Erythroblast (primary cell): ENCODE results near the gene DHX30.

Source experiments
- DNase-seq, 2 experiments: peaks; one replicate each; lab custom pipeline; 2025; lab: John Stamatoyannopoulos, UW
- GATA1 ChIP-seq: IDR thresholded peaks from 2 replicates; pipeline ENCODE4 v1.6.1; 2011; ENCODE audit warnings: low read depth, mild to moderate bottlenecking, control low read depth, low read length, moderate library complexity
- POLR2A ChIP-seq: IDR thresholded peaks from 2 replicates; pipeline ENCODE4 v1.6.1; 2011; ENCODE audit warnings: mild to moderate bottlenecking, low read length

DHX30 gene

DNA sequence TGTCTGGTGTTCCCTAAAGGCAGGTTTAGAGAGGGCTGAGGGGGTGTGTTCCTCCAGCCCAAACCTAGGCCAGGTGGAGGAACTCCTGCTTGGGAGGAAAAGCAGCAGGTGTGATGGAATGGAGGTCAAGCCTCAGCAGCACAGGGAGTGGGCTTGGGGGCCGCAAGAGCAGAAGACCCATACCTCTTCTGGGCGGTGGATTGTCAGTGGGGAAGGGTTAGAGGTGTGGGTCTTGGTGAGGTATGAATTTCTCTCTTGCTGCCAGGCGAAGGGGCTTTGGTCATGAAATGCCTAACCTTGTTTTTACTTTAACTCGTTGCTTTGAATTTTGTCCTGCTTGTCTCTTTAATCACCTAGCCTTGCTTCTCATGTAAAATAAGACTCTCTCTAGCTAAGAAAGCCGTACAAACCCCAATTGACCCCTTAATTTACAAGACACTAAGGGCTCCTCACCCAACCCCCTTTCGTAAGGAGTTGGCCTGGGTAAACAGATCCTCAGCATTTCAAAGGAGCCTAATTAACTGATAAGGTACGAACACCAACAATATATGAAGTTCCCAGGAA lies 38.9 kb downstream of the DHX30 start:
- no peak for DNase-seq
- TF ChIP-seq POLR2A (no peak), GATA1 (no peak)

DNA sequence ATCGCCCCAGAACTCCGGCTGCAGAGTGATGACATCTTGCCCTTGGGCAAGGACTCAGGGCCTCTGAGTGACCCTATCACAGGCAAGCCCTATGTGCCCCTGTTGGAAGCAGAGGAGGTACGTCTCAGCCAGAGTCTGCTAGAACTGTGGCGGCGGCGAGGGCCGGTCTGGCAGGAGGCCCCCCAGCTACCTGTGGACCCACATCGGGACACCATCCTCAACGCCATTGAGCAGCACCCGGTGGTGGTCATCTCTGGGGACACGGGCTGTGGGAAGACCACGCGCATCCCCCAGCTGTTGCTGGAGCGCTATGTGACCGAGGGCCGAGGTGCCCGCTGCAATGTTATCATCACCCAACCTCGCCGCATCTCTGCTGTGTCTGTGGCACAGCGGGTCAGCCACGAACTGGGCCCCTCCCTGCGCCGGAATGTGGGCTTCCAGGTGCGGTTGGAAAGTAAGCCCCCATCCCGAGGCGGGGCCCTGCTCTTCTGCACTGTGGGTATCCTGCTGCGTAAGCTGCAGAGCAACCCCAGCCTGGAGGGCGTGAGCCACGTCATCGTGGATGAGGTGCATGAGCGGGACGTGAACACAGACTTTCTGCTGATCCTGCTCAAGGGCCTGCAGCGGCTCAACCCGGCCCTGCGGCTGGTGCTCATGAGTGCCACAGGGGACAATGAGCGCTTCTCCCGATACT lies 43.4 kb downstream of the DHX30 start:
- no peak for DNase-seq
- TF ChIP-seq POLR2A (no peak), GATA1 (no peak)

DNA sequence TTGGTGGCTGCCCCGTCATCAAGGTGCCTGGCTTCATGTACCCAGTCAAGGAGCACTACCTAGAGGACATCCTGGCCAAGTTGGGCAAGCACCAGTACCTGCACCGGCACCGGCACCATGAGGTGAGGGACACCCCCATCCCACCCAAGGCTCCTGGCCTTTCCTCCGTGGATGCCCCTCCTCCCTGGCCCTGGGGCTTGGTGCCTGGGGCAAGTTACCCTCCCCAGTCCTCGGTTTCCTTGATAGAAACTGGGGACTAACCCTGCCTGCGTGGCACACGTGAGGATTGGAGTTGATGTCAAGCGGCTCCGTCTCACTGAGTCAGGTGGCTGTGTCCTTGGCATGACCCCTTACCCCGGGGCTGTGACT lies 43.9 kb downstream of the DHX30 start:
- no peak for DNase-seq
- no peak for TF ChIP-seq GATA1

DNA sequence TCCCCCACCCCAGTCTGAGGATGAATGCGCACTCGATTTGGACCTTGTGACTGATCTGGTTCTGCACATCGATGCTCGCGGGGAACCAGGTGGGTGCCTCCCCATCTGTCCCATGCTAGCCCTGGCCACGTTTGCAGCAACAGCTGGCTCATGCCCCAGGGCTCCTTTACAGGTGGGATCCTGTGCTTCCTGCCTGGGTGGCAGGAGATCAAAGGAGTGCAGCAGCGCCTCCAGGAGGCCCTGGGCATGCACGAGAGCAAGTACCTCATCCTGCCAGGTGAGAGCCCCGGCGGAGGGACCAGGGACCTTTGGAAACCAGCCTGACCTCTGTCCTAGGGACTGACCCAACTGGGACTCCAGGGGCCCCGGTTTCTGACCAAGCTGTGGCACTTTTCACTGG lies 44.3 kb downstream of the DHX30 start:
- DNase-seq, result no peak
- TF ChIP-seq GATA1 (no peak), POLR2A (no peak)

DNA sequence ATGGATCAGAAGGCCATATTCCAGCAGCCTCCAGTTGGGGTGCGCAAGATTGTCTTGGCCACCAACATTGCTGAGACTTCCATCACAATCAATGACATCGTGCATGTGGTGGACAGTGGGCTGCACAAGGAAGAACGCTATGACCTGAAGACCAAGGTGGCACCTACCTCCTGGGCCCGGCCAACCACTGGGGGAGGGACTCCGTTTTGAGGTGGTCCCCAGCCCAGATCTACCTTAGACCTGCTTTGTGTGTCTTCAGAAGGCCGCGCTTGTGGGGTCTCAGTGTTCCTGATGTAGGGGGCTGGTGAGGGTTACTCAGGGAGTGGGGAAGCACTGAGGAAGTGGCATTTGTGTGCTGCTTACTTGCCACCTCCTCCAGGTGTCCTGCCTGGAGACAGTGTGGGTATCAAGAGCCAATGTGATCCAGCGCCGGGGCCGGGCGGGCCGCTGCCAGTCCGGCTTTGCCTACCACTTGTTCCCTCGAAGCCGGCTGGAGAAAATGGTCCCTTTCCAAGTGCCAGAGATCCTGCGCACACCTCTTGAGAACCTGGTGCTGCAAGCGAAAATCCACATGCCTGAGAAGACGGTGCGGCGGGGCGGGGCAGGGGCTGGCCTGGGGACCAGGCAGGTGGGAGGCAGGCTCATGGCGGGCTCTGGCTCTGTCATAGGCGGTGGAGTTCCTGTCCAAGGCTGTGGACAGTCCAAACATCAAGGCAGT lies 45.0 kb downstream of the DHX30 start:
- no peak for DNase-seq
- TF ChIP-seq POLR2A (no peak), GATA1 (no peak)

DNA sequence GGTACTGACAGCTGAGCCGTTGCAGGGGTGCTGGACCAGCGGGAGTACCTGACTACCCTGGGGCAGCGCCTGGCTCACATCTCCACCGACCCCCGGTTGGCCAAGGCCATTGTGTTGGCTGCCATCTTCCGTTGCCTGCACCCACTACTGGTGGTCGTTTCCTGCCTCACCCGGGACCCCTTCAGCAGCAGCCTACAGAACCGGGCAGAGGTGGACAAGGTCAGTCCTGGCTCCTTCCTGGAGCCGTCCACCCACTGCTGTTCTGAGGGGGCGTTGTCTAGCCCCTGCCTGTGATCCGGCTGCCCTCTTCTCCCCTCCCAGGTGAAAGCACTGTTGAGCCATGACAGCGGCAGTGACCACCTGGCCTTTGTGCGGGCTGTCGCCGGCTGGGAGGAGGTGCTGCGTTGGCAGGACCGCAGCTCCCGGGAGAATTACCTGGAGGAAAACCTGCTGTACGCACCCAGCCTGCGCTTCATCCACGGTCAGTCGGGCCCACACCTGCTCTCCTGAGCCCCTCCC lies 45.7 kb downstream of the DHX30 start:
- no peak for DNase-seq
- no peak for TF ChIP-seq GATA1
- TF ChIP-seq POLR2A, result no peak

DNA sequence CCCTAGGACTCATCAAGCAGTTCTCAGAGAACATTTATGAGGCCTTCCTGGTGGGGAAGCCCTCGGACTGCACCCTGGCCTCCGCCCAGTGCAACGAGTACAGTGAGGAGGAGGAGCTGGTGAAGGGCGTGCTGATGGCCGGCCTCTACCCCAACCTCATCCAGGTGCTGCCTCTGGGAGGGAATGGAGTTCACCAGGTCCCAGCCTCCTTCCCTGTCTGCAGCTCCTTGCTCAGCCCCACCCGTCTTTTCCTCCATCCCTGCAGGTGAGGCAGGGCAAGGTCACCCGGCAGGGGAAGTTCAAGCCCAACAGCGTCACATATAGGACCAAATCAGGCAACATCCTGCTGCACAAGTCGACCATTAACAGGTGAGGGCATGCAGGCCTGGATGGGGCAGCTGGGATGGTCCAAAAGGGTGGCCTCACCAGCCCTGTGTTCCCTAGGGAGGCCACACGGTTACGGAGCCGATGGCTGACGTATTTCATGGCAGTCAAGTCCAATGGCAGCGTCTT lies 46.3 kb downstream of the DHX30 start:
- no peak for DNase-seq
- TF ChIP-seq GATA1 (no peak), POLR2A (no peak)

DNA sequence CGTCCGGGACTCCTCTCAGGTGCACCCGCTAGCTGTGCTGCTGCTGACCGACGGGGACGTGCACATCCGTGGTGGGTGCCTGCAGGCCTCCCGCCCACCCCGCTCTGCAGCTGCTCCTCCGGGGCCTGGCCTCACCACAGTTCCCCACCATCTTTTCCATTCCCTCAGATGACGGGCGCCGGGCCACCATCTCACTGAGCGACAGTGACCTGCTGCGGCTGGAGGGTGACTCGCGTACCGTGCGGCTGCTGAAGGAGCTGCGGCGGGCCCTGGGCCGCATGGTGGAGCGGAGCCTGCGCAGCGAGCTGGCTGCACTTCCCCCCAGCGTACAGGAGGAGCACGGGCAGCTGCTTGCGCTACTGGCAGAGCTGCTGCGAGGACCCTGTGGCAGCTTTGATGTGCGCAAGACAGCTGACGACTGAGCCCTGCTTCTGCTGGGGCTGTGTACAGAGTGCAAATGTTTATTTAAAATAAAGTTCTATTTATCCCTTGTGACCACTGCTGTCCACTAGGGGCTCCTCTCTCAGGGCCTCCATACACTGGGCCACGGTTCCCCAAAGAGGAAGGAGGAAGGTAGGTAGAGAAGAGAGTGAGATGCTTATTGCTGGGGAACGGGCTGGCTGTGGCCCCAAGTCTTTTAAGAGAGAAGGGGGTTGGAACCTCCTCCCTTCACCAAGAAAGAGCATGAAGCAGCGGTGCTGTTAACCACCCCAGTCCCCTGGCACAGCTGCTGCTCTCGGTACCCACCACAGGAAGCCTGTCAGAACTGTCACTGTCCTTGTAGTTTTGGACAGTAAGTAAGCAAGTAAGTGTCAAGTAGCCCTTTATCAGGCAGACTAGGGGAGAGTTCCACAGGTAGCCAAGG lies 47.0 kb downstream of the DHX30 start:
- TF ChIP-seq GATA1, result no peak
- no peak for TF ChIP-seq POLR2A
- peak; percentile 19 to 20 for DNase-seq

DNA sequence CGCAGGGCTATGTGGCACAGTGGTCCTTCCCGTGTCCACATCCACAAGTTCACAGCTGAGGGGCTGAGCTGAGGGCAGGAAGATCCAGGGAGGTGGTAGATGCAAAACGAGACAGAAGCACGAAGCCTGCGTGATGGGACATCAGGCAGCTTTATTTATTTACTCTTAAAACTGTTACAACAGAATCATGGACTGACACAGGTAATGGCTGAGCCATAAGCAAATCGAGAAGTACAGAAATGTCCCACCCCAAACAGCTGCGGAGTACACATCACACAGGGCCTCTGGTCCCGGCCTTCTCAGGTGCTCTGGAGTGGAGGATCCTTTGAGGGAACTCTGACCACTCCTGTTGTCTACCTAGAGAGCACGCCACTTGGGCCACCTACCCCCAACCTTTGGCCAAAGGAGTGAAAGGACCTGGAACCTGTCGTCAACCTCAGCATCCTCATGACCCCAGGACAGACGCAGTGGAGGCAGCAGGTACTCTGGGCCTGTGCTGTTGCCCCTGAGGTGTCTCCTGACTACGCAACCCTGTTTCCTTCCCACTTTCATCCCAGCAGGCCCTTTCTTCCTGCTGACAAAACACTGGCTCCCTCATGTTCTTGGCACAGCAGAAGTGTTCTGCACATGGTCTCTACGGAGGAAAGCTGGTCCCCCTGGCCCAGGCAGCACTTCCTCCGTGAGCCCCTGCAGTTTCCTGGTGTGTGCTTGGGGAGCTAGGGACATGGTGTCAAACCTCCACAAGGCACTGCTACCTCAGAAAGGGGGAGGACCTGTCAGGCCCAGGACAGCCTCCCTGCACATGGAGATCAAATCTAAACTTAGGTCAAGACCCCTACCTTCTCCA lies 47.8 kb downstream of the DHX30 start:
- DNase-seq, result no peak
- TF ChIP-seq POLR2A (no peak), GATA1 (no peak)

DNA sequence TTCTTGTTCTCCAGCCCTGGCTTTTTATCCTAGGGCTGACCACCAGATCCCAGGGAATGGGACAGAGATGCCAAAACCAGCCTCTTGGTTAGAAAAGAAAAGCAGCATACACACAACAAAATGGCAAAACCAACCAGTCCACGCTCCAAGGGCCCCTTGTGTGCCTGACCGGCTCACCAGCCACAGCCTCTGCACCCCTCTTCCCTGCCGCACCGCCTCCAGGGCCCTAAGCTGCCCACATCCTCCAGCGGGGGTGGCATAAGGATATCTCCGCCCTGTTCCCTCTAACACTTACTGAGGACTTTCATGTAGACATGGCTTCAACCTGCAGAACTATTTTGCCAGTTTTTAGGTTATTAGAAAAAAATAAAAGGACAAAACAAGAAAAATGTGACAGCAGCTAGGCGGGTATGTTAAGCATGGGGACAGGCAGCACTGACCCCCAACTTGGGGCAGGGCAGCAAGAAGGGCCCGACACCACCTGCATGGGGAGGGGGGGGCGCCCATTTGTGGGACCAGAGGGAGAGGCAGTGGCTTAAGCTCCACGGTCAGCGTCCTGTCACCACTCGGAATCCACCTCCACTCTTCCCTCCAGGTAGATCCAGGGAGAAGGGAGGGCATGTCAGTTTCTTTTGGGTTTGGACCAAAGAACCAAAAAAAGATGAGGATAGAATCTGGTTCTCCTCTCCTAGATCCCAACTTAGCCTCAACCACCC lies 49.1 kb downstream of the DHX30 start:
- no peak for DNase-seq
- TF ChIP-seq POLR2A (no peak), GATA1 (no peak)

DNA sequence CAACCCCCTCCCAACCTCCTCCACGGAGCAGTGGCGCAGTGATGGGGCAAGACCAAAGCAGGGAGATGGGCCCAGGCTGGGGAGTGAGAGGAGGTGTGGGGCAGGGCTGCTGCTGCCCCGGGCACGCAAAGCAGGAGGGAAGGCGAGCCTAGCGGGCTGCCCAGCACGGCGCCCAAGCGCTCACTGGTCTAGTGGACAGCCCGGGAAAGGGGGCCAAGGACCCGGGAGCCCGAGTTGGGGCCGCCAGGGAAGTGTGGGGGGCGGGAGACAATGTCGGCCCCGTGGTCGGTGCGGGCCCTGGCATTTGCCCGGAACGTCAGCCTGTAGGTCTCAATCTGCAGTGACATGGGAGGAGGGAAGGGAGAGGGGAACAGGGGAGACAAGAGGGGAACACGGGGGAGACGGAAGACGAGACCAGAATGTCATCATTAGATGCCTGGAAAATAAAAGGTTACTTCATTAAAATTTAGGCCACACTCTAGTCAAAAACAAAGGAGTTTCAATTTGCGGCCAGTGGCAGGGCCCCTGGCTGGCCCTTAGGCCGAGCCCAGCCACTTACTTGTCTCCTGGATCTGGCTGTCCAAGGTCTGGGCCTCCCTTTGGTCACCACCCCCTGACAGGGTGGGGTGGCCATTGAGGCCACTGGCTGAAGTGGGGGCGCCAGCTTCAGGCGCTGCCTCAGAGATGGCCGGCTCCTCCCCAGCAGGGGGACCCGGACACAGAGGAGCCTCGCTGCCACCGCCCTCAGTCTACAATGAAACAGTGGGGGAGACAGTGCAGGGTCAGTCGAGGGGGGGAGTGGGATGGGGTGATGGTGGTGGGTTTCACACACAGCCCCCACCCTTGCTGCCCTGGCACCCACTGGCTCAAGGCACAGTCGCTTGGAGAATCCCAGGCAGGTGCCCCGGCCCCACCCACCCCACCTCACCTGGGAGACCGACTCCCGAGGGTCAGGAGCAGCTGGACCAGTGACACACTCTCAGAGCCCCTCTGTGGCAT lies 50.0 kb downstream of the DHX30 start:
- no peak for DNase-seq
- TF ChIP-seq POLR2A (no peak), GATA1 (no peak)
